ENCODE results near the gene ALDH8A1. TPM values are rescaled to one million over a fixed set of nuclear protein-coding genes. Genes with fewer than 3 reads are reported as not detected.

The ALDH8A1 gene
- polyA plus RNA-seq, 3 donors: 0.77 TPM; not detected in 2

- Mint-ChIP-seq H3K9me3 (peaks cover 0 to 2% (median 0%) of the 10 kb centered on the region in 7 donors), H3K4me3 (no peak overlapping the region), H3K36me3 (no peaks in the 10 kb centered on the region), H3K4me1 (no peaks in the 10 kb centered on the region), H3K27ac (no peak overlapping the region), H3K27me3 (ENCODE audit: low read depth in 3 of 3) (peaks cover 0 to 3% (median 3%) of the 10 kb centered on the region in 3 donors)
- H3K4me1 ChIP-seq (ENCODE audit: control insufficient read depth in 1 of 2, insufficient read depth in 2 of 2, low read length in 2 of 2): no peaks in the 10 kb centered on the region
- H4K20me1 ChIP-seq (ENCODE audit: insufficient read depth, low read length): no peaks in the 10 kb centered on the region
- no peak overlapping the region for H3K9ac ChIP-seq (ENCODE audit: insufficient read depth, low read length, poor library complexity, severe bottlenecking)
- no peak for TF ChIP-seq CTCF (IDR thresholded peaks at IDR 0.05)
- H3K9me3 ChIP-seq (replicated peaks in 1 of 2; ENCODE audit: control insufficient read depth in 1 of 2, insufficient read depth in 1 of 2, low read length in 2 of 2): no peaks in the 10 kb centered on the region
- no peak overlapping the region for H3K4me2 ChIP-seq (replicated peaks; ENCODE audit: extremely low read depth, low read length, poor library complexity, severe bottlenecking)
- H3K27me3 ChIP-seq (ENCODE audit: control insufficient read depth in 2 of 2, insufficient read depth in 2 of 2, low read length in 2 of 2): no peaks in the 10 kb centered on the region
- H3K4me3 ChIP-seq (replicated peaks in 1 of 3; ENCODE audit: low read depth in 2 of 3, low read length in 3 of 3): no peak overlapping the region
- no peak for DNase-seq
- H2AFZ ChIP-seq (ENCODE audit: insufficient read depth, low read depth, low read length, poor library complexity, severe bottlenecking): no peak overlapping the region
- no peaks in the 10 kb centered on the region for H3K79me2 ChIP-seq (ENCODE audit: insufficient read depth, low read length)
- no peaks in the 10 kb centered on the region for H3K36me3 ChIP-seq (replicated peaks in 1 of 2; ENCODE audit: control insufficient read depth in 1 of 2, insufficient read depth in 2 of 2, low read length in 2 of 2)
- H3K27ac ChIP-seq (ENCODE audit: low read depth in 1 of 2, low read length in 2 of 2): no peak overlapping the region
- intact Hi-C loops (cut with micrococcal nuclease): loop anchor here in 1 of 2 donors (10.0 kb wide), 1 partner anchor 793 kb away; no protein-coding TSS in a partner anchor
Measured at GRCh38 chr6:134948142-134948541, 1.8 kb downstream of the ALDH8A1 start.

- Mint-ChIP-seq H3K27ac (no peak overlapping the region), H3K9me3 (peaks cover 0 to 2% (median 0%) of the 10 kb centered on the region in 7 donors), H3K4me1 (no peaks in the 10 kb centered on the region), H3K4me3 (no peak overlapping the region), H3K36me3 (no peaks in the 10 kb centered on the region), H3K27me3 (ENCODE audit: low read depth in 3 of 3) (peaks cover 0 to 3% (median 1%) of the 10 kb centered on the region in 3 donors)
- no peak for DNase-seq
- Histone ChIP-seq H3K27ac (ENCODE audit: low read depth in 1 of 2, low read length in 2 of 2) (no peak overlapping the region), H3K4me1 (ENCODE audit: control insufficient read depth in 1 of 2, insufficient read depth in 2 of 2, low read length in 2 of 2) (no peaks in the 10 kb centered on the region), H2AFZ (ENCODE audit: insufficient read depth, low read depth, low read length, poor library complexity, severe bottlenecking) (no peak overlapping the region), H3K36me3 (replicated peaks in 1 of 2; ENCODE audit: control insufficient read depth in 1 of 2, insufficient read depth in 2 of 2, low read length in 2 of 2) (no peaks in the 10 kb centered on the region), H3K79me2 (ENCODE audit: insufficient read depth, low read length) (no peaks in the 10 kb centered on the region), H3K9me3 (replicated peaks in 1 of 2; ENCODE audit: control insufficient read depth in 1 of 2, insufficient read depth in 1 of 2, low read length in 2 of 2) (no peaks in the 10 kb centered on the region), H3K4me3 (replicated peaks in 1 of 3; ENCODE audit: low read depth in 2 of 3, low read length in 3 of 3) (no peak overlapping the region), H3K4me2 (replicated peaks; ENCODE audit: extremely low read depth, low read length, poor library complexity, severe bottlenecking) (no peak overlapping the region), H4K20me1 (ENCODE audit: insufficient read depth, low read length) (no peaks in the 10 kb centered on the region), H3K27me3 (ENCODE audit: control insufficient read depth in 2 of 2, insufficient read depth in 2 of 2, low read length in 2 of 2) (no peaks in the 10 kb centered on the region), H3K9ac (ENCODE audit: insufficient read depth, low read length, poor library complexity, severe bottlenecking) (no peak overlapping the region)
- intact Hi-C loops (cut with micrococcal nuclease): loop anchor here in 1 of 2 donors (10.0 kb wide), 1 partner anchor 790 kb away; no protein-coding TSS in a partner anchor
- no peak for TF ChIP-seq CTCF (IDR thresholded peaks at IDR 0.05)
Measured at GRCh38 chr6:134945045-134945444, 4.9 kb downstream of the ALDH8A1 start.

All from CD14-positive monocyte (primary cell).